GM10847 (cell line): ENCODE results near the gene FAM151A.

Source experiments
- POLR2A ChIP-seq: IDR thresholded peaks from 2 replicates; pipeline ENCODE4 v1.6.1; 2011; ENCODE audit not compliant: insufficient read length; ENCODE audit errors: extremely low read depth

Gene FAM151A

GRCh38 chr1:54593571-54594160, 29.7 kb downstream of the FAM151A start:
- no peak for TF ChIP-seq POLR2A

GRCh38 chr1:54591127-54591756, 32.1 kb downstream of the FAM151A start:
- no peak for TF ChIP-seq POLR2A

DNA sequence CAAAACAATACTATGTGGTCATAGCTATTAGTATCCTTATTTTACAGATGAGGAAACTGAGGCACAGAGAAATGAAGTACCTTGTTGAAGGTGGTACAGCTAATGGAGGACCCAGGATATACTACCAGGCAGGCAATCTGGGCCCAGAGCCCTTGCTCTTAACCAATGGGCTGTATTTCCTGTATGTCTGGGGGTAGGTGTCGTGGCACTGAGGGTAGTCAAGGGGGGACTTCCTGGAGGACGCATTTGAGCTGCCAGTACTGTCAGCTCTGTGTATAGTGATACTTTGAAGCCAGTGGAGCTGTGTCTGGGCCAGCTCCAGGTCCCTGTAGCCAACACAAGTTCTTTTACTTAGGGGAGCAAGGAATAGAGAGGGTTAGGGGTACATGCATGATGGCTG, 34.9 kb downstream of the FAM151A start:
- no peak for TF ChIP-seq POLR2A

- no peak for TF ChIP-seq POLR2A
These were observed 37.9 kb downstream of the FAM151A start for GRCh38 chr1:54585181-54586066.

GRCh38 chr1:54584575-54584974, 38.8 kb downstream of the FAM151A start:
- no peak for TF ChIP-seq POLR2A

GRCh38 chr1:54583871-54584270, 39.5 kb downstream of the FAM151A start:
- TF ChIP-seq POLR2A, result no peak

DNA sequence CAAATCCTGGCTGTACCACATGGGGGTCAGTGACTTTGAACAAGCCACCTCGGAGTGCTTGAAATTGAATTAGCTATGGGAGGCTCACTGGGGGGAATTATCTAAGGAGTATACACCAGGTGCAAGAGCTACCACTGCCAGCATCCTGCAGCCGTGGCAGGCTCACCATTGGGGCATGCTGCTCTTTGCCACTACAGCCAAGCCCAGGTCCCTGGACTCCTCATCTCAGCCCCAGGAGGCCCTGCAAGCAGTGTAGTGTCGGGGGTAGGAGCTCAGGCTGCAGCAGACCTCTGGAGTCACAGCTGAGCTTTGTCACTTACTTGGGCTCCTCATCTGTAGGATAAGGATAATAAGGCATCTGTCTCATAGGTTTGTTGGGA, 40.0 kb downstream of the FAM151A start:
- no peak for TF ChIP-seq POLR2A

GRCh38 chr1:54582566-54583306, 40.6 kb downstream of the FAM151A start:
- no peak for TF ChIP-seq POLR2A

DNA sequence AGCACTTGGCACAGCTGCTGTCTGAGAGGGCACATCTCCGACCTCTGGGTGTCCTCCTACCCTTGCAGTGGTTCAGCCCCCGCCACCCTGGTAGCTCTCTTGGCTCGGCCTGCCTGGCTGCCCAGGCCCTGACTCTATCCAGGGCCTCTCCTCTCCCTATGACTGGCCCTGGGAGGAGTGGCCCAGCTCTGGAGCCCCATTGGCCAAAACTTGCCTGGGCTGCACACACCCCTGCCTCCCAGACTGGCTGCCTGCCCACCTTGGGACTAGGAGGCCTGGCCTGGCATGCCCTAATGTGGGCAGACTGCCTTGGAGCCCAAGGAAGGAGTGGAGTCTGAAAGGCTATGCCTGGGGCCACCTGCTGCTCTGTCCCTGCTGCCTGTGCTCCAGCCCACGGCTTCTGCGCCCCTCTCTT, 41.7 kb downstream of the FAM151A start:
- no peak for TF ChIP-seq POLR2A

DNA sequence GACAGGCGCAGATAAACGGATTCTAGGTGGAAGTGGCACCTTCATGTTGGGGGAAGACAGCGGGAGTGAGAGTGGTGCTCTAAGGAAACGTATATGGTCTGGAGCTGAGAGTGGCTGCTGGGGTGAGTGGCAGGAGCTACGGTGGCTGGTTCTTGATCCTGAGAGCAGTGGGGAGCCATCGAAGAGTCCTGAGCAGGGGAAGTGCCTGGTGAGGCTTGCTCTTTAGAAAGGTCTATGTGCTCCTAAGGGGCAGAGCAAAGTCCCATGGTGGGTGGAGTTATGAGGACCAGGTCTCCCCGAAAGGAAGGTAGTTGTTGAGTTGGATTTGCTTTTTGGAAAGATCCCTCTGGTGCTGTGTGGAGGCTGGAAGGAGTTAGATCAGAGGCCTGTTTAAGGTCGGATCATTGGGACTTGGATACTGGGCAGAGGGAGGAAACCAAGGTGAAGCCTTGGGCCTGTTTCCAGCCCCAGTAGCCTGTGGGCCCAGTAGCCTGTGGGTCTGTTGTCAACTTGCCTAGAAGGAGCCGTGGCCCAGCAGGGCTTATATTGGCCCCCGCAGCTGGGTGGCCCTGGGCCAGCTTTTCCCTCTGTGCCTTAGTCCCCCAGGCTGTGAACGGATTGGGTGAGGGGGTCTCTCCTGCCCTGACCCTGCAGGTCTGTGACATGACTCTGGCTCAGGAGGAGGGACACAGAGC, 42.3 kb downstream of the FAM151A start:
- no peak for TF ChIP-seq POLR2A

DNA sequence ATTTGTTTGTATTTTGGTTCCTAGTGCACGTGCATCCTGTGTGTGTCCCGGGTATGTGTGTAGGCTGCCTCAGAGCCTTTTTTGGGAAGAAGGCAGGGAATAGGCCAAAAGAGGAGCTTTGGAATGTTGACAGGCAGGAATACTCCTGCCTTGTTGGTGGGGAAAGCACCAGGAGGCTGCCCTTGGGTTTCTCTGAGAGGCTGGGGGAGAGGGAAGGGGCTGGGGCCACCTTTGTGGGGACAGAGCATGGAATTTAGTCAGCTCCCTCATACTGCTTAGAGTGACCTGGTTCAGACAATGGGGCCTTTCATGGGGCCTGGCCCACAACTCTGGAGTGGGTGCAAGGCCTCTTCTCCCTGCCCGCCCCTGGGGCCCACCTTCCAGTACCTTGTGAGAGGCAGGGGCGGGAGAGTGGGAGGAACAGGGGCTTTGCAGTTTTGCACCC, 44.0 kb downstream of the FAM151A start:
- no peak for TF ChIP-seq POLR2A

- TF ChIP-seq POLR2A, result no peak
These were observed 45.7 kb downstream of the FAM151A start for GRCh38 chr1:54577612-54578011.

- no peak for TF ChIP-seq POLR2A
These were observed 47.6 kb downstream of the FAM151A start for GRCh38 chr1:54575605-54576290.

DNA sequence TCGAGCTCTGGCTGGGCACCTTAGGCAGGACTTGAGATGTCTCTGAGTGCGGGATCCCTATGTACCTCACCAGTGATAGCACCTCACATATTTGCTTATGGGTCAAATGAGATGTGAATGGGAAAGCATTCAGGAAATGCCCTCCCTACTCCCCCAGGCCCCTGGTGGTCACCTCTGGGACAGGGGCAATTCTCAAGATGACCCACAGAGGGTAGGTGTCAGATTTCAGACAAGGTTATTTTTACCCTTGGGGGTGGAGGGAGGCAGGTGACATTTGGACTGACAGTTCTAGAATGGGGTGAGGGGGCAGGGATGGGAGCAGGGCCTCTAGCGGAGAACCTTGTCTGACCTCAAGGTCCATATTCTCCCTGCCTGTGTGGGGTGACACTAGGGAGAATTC, 48.2 kb downstream of the FAM151A start:
- TF ChIP-seq POLR2A, result no peak

GRCh38 chr1:54574158-54574778, 49.1 kb downstream of the FAM151A start:
- TF ChIP-seq POLR2A, result no peak

DNA sequence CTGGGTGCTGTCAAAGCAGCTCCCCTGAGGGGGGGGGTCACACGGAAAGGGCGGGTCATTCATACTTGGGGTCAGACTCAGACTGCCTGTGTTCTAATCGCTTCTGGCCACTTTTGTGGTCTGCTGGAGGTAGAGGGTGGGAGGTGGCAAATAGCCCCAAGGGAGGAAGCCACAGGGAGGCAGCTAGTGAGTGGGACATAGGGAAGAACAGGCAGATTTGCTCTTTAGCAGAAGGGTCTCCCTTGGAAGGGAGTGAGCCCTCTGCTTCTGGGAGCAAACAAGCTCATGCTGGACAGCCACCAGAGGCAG, 50.8 kb downstream of the FAM151A start:
- no peak for TF ChIP-seq POLR2A
